Neural crest cell (in vitro differentiated cells): ENCODE results near the gene RHBDL1. TPM values are rescaled to one million over a fixed set of nuclear protein-coding genes. Genes with fewer than 3 reads are reported as not detected.

Experiments used
- DNase-seq: peaks from one replicate; pipeline ENCODE4 v3.0.0; 2021; ENCODE audit warnings: low read depth, mixed read lengths, low spot score
- H3K27ac Mint-ChIP-seq: one replicate; pipeline ENCODE4 v1.8.0; 2021; ENCODE audit warnings: mild to moderate bottlenecking, mixed read lengths; ENCODE audit not compliant: unreplicated experiment
- H3K27me3 Mint-ChIP-seq: 2 replicates; pipeline ENCODE4 v1.8.0; 2021; ENCODE audit warnings: low read depth, mild to moderate bottlenecking, mixed read lengths
- H3K36me3 Mint-ChIP-seq: 2 replicates; pipeline ENCODE4 v1.8.0; 2021; ENCODE audit warnings: low read depth, mild to moderate bottlenecking, mixed read lengths
- H3K4me1 Mint-ChIP-seq: 2 replicates; pipeline ENCODE4 v1.8.0; 2021; ENCODE audit warnings: mixed read lengths
- H3K4me3 Mint-ChIP-seq: one replicate; pipeline ENCODE4 v1.8.0; 2021; ENCODE audit warnings: mild to moderate bottlenecking, mixed read lengths
- H3K9me3 Mint-ChIP-seq: 2 replicates; pipeline ENCODE4 v1.8.0; 2021; ENCODE audit warnings: mixed read lengths
- total RNA-seq: library from RNA; stranded (reverse); gene quantifications from 2 replicates; pipeline ENCODE4 v1.2.1, GENCODE V29; 2021
- TF ChIP-seq, protein P1 (sequence below): fragments of 200-600 bp; sonication (generic); conservative IDR thresholded peaks from 2 replicates; pipeline ENCODE4 v1.5.0; 2021; ENCODE audit warnings: antibody characterized with exemption, mild to moderate bottlenecking

The RHBDL1 gene
- total RNA-seq, 1 donor from 2014 or later, result 3.1 TPM

DNA sequence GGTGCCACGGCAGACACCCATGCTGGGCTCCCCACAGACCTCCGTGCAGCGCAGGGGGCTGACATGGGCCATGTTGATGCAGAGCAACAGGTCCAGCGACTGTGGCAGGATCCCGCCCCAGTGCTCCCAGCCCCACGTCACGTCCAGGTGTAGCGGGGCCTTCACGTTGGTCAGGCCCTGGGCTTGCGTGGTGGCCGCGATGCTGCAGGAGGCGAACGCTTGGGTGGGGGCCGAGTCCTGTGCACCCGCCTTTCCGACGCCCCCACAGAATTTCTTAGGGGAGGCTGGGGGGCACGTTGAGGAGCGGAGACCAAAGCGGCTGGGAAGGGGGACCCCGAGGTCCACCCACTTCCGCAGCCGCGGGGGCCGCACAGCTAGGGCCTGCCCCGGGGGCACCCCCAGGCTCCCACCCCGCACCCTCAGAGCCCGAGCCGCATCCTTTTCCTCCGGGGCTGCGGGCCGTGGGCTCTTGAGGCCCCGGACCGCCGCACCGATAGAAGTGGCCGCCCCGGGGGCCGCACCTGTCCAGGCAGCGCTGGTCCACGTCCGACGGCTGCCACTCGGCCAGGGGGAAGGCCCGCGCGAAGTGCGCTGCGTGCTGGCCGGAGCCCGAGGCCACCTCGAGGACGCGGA lies 39.8 kb upstream of the RHBDL1 start:
- Mint-ChIP-seq H3K4me1 (peaks cover 5% of the 10 kb centered on the region), H3K36me3 (peaks cover 4% of the 10 kb centered on the region), H3K4me3 (peak overlapping the region; percentile 56), H3K27ac (no peak overlapping the region), H3K27me3 (peaks cover 7% of the 10 kb centered on the region), H3K9me3 (no peaks in the 10 kb centered on the region)
- TF ChIP-seq, protein P1, sequence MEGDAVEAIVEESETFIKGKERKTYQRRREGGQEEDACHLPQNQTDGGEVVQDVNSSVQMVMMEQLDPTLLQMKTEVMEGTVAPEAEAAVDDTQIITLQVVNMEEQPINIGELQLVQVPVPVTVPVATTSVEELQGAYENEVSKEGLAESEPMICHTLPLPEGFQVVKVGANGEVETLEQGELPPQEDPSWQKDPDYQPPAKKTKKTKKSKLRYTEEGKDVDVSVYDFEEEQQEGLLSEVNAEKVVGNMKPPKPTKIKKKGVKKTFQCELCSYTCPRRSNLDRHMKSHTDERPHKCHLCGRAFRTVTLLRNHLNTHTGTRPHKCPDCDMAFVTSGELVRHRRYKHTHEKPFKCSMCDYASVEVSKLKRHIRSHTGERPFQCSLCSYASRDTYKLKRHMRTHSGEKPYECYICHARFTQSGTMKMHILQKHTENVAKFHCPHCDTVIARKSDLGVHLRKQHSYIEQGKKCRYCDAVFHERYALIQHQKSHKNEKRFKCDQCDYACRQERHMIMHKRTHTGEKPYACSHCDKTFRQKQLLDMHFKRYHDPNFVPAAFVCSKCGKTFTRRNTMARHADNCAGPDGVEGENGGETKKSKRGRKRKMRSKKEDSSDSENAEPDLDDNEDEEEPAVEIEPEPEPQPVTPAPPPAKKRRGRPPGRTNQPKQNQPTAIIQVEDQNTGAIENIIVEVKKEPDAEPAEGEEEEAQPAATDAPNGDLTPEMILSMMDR, result no peak
- DNase-seq, result no peak

DNA sequence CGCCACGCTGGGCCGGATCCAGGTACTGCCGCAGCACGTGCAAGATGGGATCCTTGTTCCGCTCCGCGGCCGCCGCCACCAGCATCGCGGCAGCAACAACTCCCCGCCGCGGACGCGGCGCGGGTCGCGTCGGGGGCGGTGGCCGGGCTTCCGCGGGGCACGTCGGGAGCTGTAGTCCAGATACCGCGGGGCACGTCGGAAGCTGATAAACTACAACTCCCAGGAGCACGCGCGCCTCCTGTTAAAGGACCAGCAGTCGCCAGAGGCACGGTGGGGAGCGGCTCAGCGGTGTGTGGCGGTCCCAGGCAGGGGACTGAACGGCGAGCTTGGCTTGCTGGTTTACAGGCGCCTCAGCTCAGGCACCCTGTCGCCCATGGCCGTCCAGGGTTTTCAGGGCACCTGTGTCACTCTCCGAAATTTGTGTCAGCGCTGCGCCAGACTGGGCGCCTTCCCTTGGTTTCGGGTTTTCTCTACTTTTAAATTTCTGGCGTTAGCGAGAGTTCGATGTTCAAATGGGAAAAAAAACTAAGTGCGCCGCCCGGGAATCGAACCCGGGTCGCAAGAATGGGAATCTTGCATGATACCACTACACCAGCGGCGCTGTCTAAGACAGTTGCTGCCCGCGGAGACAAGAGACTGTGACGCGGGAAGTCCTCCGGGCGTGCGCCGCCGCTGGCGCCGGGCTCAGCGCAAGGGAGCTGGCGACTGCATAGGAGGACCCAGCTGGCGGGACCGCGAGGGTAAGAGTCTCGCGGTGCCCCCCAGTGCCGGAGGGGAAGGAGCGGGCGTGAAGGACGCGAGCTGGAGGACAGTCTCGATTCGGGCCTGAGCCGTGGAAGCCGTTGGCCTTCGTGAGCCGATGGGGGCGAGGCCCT lies 39.0 kb upstream of the RHBDL1 start, which contains the start of gene METTL26:
Gene METTL26, minus strand, starts transcription at position 100 of the 875 bp plus-strand sequence. Its CDS starts 15 bp downstream, at position 85.
- Mint-ChIP-seq H3K9me3 (no peaks in the 10 kb centered on the region), H3K4me1 (peaks cover 5% of the 10 kb centered on the region), H3K4me3 (peak within 1 kb of the TSS; percentile 98), H3K36me3 (peaks cover 4% of the 10 kb centered on the region), H3K27ac (peak within 1 kb of the TSS; percentile 98), H3K27me3 (peaks cover 7% of the 10 kb centered on the region)
- TF ChIP-seq, protein P1, result no peak
- DNase-seq, result peak; percentile 93

DNA sequence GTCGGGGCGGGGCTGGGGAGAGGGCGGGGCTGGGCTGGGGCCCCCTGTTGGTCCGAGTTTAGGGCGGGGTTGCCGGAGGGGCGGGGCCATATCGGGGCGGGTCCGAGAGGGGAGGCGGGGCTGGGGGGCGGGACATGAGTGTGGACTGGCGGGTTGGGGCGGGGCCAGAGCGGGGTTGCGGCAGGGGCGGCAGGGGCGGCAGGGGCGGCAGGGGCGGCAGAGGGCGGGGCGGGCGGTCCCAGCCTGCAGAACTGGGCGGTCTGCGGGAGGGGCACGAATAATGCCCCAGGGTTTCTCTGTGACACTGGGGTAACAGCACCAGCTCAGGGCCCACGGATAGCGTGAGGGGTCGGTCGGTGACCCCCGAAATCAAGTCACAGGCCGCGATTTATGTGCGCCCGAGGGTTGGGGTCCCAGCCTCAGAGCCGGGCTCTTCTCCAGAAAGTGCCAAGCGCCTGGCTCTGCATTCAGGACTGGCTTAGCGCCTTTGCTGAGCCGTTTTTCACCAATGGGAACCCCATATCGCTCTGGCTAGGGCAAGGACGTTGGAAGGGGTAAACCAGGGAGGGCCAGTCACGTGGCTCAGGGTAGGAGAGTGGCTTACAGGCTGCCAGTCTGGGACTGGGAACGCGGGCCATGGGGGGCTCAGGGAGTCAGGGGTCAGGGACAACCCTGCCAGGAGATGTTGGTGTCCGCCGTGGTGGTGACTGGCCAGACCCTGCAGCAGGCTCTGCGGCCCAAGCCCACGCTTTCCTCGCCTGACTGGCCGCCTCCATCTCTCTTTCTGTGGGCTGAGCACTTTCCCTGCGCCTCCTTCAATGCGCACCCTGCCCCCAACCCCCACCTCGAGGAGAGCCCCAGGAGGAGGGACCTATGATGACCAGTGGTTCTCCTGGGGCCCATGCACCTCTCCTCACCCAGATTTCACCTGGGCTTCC lies 38.1 kb upstream of the RHBDL1 start:
- Mint-ChIP-seq H3K4me3 (peak overlapping the region; percentile 98), H3K27ac (no peak overlapping the region), H3K9me3 (no peaks in the 10 kb centered on the region), H3K36me3 (peaks cover 4% of the 10 kb centered on the region), H3K27me3 (peaks cover 7% of the 10 kb centered on the region), H3K4me1 (peaks cover 5% of the 10 kb centered on the region)
- peak; percentile 80 for DNase-seq
- TF ChIP-seq, protein P1, result no peak

DNA sequence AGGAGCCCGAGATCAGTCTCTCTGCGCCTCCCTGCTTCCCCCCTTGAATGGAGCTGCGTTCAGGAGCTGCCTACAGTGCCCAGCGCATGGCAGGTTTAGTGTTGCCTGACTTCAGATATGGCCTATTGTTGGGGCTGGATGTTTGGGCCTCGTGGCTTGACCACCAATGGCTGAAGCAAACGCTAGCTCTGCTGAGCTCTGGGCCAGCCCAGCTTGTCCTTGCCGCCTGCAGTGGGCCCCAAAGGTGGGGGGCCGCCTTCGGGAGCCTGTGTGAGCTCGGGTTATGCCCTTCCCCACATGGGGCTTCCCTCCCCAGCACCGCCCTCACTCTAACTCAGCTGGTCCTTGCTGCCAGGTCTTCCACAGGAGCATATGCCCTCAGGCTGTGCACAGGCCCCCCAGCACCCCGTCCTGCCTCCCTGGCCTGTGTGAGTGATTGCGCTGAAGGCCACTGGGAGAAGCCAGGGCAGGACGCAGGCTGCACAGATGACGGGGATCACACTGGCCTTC lies 37.4 kb upstream of the RHBDL1 start:
- DNase-seq, result no peak
- TF ChIP-seq, protein P1, result no peak
- Mint-ChIP-seq H3K4me3 (peak overlapping the region; percentile 78), H3K4me1 (peaks cover 5% of the 10 kb centered on the region), H3K9me3 (no peaks in the 10 kb centered on the region), H3K27ac (no peak overlapping the region), H3K27me3 (peaks cover 7% of the 10 kb centered on the region), H3K36me3 (peaks cover 4% of the 10 kb centered on the region)

DNA sequence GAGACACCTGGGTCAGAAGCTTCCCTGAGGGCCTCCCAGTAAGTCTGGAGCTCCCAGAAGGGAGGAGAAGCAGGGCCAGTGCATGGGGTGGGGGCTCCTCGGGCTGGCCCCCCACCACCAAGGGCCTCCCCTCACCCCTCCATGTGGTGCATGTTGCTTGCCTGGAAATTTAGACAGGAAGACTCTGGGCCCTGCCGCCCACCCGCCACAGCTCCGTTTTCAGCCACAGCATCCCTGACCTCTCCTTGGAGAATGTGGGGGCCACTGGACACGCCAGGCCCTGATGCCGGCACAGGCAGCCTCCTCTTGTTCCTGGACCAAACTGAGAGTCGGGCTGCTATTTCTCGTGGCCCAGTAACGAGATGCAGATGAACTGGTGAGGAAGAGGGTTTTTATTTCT lies 36.6 kb upstream of the RHBDL1 start:
- Mint-ChIP-seq H3K4me3 (peak overlapping the region; percentile 72), H3K9me3 (no peaks in the 10 kb centered on the region), H3K4me1 (peaks cover 5% of the 10 kb centered on the region), H3K36me3 (peaks cover 4% of the 10 kb centered on the region), H3K27ac (no peak overlapping the region), H3K27me3 (peaks cover 9% of the 10 kb centered on the region)
- no peak for DNase-seq
- TF ChIP-seq, protein P1, result no peak
